H1 (cell line): ENCODE results near the gene VWF.
A peak's percentile ranks its signal among the peaks of the same experiment; 100 is the strongest.

ENCODE experiments used
- CHD2 ChIP-seq: IDR thresholded peaks from 2 replicates; pipeline ENCODE4 v1.6.1; 2012; ENCODE audit warnings: low read length, improper control_type of control experiment
- EGR1 ChIP-seq: IDR thresholded peaks from 2 replicates; pipeline ENCODE4 v1.6.1; 2011; ENCODE audit warnings: low read depth, low read length, borderline replicate concordance
- GTF2F1 ChIP-seq: IDR thresholded peaks from 2 replicates; pipeline ENCODE4 v1.6.1; 2012; ENCODE audit warnings: low read depth, low read length, improper control_type of control experiment, borderline replicate concordance
- JUND ChIP-seq: IDR thresholded peaks from 2 replicates; pipeline ENCODE4 v1.6.1; 2011; ENCODE audit warnings: mild to moderate bottlenecking, improper control_type of control experiment, low read length
- NRF1 ChIP-seq: IDR thresholded peaks from 2 replicates; pipeline ENCODE4 v1.6.1; 2011; ENCODE audit warnings: mild to moderate bottlenecking, low read depth, low read length, improper control_type of control experiment
- POLR2A ChIP-seq, 2 experiments: IDR thresholded peaks; 1 replicate in 1 of 2; 2 replicates in 1 of 2; pipeline ENCODE4 v1.6.1; 2011; ENCODE audit warnings: low read depth in 2 of 2, low read length in 2 of 2, mild to moderate bottlenecking in 2 of 2; ENCODE audit errors: control extremely low read depth in 1 of 2
- TF ChIP-seq, protein P1 (sequence below), 3 experiments: IDR thresholded peaks; 1 replicate in 2 of 3; 2 replicates in 1 of 3; pipeline versions ENCODE4 v1.5.1 to v1.6.1; 2011; ENCODE audit warnings: low read length in 3 of 3, mild to moderate bottlenecking in 3 of 3, inconsistent platforms in 2 of 3, low read depth in 1 of 3, moderate library complexity in 1 of 3; ENCODE audit not compliant: insufficient read depth in 1 of 3; ENCODE audit errors: control extremely low read depth in 1 of 3
- TF ChIP-seq, protein P2 (sequence below): IDR thresholded peaks from 2 replicates; pipeline ENCODE4 v1.6.1; 2012; ENCODE audit warnings: inconsistent platforms
- TF ChIP-seq, protein P3 (sequence below): fragments of 300-600 bp; sonication (generic); IDR thresholded peaks from 2 replicates; pipeline ENCODE4 v1.7.1; 2012; ENCODE audit warnings: low read length, moderate library complexity, mild to moderate bottlenecking, inconsistent platforms; ENCODE audit not compliant: insufficient replicate concordance

DNA sequence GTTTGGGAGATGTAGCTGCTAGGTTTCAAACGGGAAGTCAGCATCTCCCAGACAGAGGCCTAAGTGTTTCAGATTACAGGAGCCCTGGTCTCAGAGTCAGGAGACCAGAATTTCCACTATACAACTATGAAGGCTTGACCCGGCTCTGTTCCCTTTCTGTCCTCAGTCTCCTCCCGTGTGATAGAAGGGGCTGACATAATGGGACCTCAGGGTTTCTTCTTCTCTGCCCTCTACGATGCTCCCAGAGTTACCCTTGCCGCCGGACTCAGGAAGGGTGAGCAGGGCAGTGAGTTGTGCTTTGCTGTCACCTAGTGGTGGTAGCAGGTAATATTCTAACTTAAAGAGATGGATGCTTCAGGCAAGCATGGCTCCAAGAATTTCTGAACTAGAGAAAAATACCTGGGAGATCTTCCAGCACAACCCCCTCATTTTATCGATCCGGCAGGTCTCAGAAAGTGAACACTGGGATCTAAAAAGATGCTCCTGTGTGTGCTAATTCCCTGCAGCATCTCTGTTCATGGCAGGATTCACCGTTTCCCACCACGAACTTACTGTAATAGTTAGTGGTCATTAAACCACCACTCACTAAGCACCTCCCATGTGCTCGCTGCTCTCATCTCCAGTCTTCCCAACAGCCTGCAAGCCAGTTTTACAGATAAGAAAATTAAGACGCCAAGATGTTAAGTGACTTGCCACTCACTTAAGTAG lies 84.4 kb downstream of the VWF start:
- TF ChIP-seq JUND (no peak), POLR2A (IDR thresholded peaks at IDR 0.05; ENCODE audit: control extremely low read depth in 1 of 2, low read depth in 2 of 2, low read length in 2 of 2) (no peak), CHD2 (0 out of 2 replicates have a peak, but pooled peaks have one; percentile 17), EGR1 (no peak), GTF2F1 (no peak), NRF1 (no peak)
- TF ChIP-seq, protein P1, sequence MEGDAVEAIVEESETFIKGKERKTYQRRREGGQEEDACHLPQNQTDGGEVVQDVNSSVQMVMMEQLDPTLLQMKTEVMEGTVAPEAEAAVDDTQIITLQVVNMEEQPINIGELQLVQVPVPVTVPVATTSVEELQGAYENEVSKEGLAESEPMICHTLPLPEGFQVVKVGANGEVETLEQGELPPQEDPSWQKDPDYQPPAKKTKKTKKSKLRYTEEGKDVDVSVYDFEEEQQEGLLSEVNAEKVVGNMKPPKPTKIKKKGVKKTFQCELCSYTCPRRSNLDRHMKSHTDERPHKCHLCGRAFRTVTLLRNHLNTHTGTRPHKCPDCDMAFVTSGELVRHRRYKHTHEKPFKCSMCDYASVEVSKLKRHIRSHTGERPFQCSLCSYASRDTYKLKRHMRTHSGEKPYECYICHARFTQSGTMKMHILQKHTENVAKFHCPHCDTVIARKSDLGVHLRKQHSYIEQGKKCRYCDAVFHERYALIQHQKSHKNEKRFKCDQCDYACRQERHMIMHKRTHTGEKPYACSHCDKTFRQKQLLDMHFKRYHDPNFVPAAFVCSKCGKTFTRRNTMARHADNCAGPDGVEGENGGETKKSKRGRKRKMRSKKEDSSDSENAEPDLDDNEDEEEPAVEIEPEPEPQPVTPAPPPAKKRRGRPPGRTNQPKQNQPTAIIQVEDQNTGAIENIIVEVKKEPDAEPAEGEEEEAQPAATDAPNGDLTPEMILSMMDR (IDR thresholded peaks at IDR 0.05; ENCODE audit: control extremely low read depth in 1 of 3, insufficient read depth in 1 of 3, low read depth in 1 of 3, low read length in 3 of 3), result peak; percentile 72 to 94 (median 85)
- TF ChIP-seq, protein P2, sequence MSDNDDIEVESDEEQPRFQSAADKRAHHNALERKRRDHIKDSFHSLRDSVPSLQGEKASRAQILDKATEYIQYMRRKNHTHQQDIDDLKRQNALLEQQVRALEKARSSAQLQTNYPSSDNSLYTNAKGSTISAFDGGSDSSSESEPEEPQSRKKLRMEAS, result no peak
- TF ChIP-seq, protein P3, sequence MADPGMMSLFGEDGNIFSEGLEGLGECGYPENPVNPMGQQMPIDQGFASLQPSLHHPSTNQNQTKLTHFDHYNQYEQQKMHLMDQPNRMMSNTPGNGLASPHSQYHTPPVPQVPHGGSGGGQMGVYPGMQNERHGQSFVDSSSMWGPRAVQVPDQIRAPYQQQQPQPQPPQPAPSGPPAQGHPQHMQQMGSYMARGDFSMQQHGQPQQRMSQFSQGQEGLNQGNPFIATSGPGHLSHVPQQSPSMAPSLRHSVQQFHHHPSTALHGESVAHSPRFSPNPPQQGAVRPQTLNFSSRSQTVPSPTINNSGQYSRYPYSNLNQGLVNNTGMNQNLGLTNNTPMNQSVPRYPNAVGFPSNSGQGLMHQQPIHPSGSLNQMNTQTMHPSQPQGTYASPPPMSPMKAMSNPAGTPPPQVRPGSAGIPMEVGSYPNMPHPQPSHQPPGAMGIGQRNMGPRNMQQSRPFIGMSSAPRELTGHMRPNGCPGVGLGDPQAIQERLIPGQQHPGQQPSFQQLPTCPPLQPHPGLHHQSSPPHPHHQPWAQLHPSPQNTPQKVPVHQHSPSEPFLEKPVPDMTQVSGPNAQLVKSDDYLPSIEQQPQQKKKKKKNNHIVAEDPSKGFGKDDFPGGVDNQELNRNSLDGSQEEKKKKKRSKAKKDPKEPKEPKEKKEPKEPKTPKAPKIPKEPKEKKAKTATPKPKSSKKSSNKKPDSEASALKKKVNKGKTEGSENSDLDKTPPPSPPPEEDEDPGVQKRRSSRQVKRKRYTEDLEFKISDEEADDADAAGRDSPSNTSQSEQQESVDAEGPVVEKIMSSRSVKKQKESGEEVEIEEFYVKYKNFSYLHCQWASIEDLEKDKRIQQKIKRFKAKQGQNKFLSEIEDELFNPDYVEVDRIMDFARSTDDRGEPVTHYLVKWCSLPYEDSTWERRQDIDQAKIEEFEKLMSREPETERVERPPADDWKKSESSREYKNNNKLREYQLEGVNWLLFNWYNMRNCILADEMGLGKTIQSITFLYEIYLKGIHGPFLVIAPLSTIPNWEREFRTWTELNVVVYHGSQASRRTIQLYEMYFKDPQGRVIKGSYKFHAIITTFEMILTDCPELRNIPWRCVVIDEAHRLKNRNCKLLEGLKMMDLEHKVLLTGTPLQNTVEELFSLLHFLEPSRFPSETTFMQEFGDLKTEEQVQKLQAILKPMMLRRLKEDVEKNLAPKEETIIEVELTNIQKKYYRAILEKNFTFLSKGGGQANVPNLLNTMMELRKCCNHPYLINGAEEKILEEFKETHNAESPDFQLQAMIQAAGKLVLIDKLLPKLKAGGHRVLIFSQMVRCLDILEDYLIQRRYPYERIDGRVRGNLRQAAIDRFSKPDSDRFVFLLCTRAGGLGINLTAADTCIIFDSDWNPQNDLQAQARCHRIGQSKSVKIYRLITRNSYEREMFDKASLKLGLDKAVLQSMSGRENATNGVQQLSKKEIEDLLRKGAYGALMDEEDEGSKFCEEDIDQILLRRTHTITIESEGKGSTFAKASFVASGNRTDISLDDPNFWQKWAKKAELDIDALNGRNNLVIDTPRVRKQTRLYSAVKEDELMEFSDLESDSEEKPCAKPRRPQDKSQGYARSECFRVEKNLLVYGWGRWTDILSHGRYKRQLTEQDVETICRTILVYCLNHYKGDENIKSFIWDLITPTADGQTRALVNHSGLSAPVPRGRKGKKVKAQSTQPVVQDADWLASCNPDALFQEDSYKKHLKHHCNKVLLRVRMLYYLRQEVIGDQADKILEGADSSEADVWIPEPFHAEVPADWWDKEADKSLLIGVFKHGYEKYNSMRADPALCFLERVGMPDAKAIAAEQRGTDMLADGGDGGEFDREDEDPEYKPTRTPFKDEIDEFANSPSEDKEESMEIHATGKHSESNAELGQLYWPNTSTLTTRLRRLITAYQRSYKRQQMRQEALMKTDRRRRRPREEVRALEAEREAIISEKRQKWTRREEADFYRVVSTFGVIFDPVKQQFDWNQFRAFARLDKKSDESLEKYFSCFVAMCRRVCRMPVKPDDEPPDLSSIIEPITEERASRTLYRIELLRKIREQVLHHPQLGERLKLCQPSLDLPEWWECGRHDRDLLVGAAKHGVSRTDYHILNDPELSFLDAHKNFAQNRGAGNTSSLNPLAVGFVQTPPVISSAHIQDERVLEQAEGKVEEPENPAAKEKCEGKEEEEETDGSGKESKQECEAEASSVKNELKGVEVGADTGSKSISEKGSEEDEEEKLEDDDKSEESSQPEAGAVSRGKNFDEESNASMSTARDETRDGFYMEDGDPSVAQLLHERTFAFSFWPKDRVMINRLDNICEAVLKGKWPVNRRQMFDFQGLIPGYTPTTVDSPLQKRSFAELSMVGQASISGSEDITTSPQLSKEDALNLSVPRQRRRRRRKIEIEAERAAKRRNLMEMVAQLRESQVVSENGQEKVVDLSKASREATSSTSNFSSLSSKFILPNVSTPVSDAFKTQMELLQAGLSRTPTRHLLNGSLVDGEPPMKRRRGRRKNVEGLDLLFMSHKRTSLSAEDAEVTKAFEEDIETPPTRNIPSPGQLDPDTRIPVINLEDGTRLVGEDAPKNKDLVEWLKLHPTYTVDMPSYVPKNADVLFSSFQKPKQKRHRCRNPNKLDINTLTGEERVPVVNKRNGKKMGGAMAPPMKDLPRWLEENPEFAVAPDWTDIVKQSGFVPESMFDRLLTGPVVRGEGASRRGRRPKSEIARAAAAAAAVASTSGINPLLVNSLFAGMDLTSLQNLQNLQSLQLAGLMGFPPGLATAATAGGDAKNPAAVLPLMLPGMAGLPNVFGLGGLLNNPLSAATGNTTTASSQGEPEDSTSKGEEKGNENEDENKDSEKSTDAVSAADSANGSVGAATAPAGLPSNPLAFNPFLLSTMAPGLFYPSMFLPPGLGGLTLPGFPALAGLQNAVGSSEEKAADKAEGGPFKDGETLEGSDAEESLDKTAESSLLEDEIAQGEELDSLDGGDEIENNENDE, result no peak
